Measurements from ENCODE around the gene PPARD. TPM values are rescaled to one million over a fixed set of nuclear protein-coding genes. Genes with fewer than 3 reads are reported as not detected.
"Not testable (repeated sequence)": the region's sequence is repeated elsewhere in the genome, so short reads cannot be mapped to it uniquely, and the experiment has no call there.

Gene PPARD
- total RNA-seq, 1 donor from 2014 or later = 12.6 TPM

DNA sequence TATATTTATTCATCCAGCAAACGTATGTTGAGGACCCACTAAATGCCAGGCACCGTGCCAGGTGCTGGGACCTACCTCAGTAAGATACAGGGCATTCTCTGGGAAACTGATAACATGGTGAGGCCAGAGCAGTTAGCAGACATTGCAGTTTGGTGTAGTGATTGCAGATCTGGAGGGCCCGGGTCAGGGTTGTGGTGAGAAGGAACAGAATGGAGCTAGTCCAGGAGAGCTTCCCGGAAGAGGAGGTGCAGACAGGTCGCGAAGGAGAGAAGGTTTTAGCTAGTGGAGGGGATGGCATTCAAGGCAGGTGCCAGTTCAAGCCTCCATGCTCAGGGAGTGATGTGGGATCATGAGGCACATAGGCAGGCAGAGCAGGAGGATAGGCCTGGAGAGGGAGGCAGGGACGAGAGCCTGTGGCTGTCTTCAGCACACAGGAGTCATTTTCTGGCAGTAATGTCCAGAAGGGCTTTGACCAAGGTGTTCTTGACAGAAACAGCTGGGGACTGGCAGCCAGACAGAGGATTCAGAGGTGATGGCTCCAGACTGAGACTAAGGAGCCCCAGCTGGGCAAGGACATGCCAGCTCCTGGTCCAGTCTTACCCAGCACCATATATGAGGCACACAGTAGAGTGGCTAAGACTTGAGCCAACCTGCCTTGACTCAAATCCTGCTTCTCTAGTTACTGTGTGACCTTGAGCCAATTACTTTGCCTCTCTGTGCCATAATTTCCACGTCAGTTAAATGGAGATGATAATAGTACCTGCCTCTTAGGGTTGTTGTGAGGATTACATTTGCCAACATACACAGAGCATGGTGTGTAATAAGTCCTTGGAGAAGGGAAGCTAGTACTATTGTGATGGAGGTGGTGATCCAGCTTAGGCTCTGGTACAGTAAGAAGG is 61.4 kb downstream of the PPARD start:
- no peak for DNase-seq (ENCODE audit: extremely low read depth, low read depth, low spot score)

DNA sequence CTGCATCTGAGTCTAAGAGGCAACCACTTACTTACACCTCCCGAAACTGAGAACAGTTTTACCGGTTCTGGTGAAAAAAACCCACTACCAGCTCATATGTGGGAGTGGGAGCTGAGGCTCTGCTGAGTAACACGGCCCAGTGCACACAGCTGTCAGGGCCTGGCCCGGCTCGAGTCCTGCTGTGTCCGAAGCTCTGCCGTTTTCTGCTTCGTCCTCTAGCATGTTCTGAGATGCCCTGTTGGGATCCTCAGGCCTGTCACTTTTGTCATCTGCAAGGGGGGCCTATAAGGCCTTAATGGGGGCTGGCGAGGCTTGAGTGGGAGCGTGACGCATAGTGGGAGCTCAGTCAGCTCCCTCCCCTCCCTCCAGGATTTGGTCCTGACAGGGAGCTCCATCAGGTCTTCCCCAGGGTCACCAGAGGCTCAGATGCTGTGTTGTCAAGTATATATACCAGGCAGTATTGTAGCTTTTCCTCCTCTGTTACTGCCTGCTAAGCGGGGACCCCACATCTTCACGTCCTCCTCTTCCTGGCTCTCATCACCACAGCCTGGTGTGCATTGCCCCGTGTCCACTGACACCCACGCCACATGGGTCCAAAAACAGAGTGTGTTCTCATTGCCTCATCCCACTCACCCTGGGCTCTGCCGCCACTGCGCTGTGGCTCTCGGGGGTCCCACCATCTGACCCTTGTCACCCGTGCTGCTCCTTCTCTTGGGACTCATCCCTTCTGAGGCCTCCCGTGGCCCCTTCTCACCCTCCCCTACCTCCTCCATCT is 64.5 kb downstream of the PPARD start:
- no peak for DNase-seq (ENCODE audit: extremely low read depth, low read depth, low spot score)

GRCh38 chr6:35409245-35409644 is 66.9 kb downstream of the PPARD start:
- DNase-seq (ENCODE audit: extremely low read depth, low read depth, low spot score) = no peak

GRCh38 chr6:35410131-35410530 is 67.8 kb downstream of the PPARD start:
- DNase-seq (ENCODE audit: extremely low read depth, low read depth, low spot score) = no peak

DNA sequence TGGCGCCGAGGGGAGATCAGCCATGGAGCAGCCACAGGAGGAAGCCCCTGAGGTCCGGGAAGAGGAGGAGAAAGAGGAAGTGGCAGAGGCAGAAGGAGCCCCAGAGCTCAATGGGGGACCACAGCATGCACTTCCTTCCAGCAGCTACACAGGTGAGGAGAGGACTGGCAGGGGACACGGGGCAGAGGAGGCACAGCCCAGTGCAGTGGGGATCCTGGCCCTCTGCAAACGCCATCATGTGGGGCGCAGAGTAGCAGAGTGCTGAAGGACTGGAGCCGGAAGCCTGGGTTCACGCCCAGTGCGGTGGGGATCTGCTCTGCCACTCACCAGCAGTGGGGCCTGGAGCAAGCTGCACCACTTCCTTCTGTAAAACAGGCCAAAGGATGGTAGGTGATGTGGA is 68.7 kb downstream of the PPARD start:
- DNase-seq (ENCODE audit: extremely low read depth, low read depth, low spot score) = no peak

DNA sequence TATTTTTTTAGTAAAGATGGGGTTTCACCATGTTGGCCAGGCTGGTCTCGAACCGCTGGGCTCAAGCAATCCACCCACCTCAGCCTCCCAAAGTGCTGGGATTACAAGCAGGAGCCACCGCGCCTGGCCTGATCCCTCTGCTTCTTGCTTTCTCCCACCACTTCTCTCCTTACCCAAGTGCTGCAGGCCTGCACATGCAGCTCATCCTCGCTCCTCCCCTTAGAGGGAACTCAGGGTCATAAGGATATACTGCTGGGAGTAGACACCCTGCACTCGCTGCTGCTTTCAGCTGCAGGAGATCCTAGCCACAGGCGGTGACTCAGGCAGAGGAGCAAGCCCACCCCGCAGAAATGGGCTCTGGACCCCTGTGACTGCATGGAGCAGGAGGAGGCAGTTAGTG is 69.7 kb downstream of the PPARD start:
- DNase-seq (ENCODE audit: extremely low read depth, low read depth, low spot score) = no peak

DNA sequence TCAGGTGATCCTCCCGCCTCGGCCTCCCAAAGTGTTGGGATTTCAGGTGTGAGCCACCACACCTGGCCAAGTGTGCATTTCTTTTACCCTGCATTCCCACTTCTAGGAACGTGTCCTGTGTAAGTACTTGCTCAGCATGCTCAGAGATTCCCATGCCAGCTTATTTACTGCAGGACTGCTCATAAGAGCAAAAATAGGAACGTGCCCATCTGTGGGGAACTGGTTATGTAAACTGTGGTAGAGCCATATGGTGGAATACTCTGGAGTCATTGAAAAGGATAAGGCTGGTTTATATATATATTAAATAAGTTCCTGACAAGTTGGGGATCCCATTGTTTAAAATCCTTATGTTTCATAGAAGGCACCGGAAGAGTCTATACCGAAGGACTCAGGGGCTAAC is 71.6 kb downstream of the PPARD start:
- DNase-seq (ENCODE audit: extremely low read depth, low read depth, low spot score) = no peak

DNA sequence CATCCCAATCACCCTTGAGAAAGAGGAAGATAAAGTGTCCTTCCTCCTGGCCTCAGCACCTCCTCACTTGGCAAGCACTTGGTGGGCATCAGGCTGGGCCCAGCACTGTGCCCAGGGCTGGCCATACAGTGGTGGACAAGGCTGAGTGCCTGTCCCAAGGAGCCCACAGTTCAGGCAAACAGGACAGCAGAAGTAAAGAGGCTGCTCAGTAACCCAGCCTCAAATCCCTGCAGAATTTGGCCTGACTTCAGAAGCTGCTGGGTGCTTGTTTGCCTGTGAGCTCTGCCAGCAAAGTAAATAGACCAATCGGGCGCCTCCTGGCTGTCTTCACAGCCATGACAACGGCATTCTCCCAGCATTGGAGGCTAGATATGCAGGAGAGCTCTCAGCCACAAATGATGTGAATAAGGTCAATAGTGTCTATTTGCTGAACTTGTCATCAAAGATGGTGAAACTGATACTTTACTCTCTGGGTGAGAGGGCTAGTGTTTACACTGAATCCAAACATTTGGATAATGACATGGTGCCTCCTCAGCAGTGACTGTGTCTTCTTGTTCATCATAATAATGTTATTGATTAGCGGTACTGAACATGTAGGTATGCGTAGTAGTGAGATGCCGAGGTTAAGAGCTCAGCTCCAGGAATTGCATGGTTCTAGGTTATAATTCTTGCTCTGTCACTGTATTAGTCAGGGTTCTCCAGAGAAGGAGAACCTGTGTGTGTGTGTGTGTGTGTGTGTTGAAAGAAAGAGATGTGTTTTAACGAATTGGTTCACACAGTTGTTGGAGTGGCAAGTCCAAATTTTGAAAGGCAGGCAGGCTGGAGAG is 72.9 kb downstream of the PPARD start:
- no peak for DNase-seq (ENCODE audit: extremely low read depth, low read depth, low spot score)

DNA sequence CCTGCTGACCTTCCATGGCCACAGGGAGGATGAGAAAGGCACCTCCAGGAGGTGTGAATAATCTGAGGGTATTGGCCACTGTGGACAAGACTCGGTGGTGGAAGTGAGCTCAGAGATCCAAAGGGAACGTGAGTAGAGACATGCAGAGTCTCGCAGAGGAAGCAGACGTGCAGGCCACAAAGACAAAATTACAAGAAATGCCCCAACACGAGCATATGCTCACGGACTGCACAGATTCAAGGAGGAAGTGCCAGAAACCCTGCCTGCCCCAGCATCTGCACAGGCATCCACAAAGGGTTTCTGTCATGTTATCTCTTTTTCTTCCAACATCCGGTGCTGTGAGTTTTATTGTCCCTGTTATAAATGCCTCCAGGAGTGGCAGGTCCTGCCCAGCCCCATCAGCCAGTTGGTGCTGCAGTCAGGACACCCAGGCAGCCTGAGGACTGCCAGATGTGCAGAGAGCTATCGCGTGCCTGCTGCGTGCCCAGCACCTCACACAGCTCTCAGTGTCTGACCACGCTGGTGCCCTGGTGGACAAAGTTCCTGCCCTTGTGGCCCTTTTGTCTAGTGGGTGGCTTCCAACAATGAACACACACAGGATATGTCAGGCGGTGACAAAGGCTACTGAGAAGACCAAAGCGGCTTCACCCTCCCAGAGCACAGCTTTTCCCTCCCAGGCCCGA is 75.8 kb downstream of the PPARD start:
- DNase-seq (ENCODE audit: extremely low read depth, low read depth, low spot score) = no peak

DNA sequence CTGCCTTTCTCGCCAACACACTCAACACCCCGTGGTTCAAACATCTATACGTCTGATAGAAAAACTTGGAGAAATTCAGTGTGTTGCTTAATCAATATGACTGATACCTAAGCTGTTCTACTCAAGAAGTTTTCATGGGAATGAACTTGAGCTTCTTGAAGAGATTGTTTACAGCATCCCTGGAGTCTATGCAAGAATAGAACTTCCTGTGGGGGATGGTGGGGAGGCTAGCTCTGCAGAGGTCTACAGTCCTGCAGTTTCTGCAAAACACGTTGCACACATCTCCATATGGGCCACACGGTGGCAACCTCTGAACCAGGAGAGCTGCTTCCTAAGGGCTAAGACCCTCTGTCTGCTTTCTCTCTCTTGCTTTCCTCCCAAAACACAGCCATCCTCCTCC is 77.1 kb downstream of the PPARD start:
- DNase-seq (ENCODE audit: extremely low read depth, low read depth, low spot score) = no peak

GRCh38 chr6:35419961-35420360 is 77.6 kb downstream of the PPARD start:
- no peak for DNase-seq (ENCODE audit: extremely low read depth, low read depth, low spot score)

- peak; percentile 77 for DNase-seq (ENCODE audit: extremely low read depth, low read depth, low spot score)
These were observed 82.9 kb downstream of the PPARD start for GRCh38 chr6:35425284-35425683.

DNA sequence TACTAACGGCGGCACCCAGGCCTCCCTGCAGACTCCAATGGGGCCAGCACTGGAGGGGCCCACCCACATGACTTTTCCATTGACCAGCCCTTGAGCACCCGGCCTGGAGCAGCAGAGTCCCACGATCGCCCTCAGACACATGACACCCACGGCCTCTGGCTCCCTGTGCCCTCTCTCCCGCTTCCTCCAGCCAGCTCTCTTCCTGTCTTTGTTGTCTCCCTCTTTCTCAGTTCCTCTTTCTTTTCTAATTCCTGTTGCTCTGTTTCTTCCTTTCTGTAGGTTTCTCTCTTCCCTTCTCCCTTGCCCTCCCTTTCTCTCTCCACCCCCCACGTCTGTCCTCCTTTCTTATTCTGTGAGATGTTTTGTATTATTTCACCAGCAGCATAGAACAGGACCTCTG is 83.7 kb downstream of the PPARD start:
- DNase-seq (ENCODE audit: extremely low read depth, low read depth, low spot score) = no peak

GRCh38 chr6:35427435-35427834 is 85.1 kb downstream of the PPARD start:
- no peak for DNase-seq (ENCODE audit: extremely low read depth, low read depth, low spot score)

DNA sequence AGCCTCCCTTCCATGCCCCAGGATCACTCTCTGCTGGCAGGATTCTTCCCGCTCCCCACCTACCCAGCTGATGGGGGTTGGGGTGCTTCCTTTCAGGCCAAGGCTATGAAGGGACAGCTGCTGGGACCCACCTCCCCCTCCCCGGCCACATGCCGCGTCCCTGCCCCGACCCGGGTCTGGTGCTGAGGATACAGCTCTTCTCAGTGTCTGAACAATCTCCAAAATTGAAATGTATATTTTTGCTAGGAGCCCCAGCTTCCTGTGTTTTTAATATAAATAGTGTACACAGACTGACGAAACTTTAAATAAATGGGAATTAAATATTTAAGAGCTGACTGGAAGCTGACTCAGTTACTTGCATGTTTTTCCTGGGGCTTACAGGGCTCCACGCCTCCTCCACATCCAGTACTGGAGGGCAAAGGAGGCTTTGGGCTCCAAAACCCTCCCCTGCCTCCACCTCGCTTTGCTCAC is 85.5 kb downstream of the PPARD start:
- DNase-seq (ENCODE audit: extremely low read depth, low read depth, low spot score) = no peak

DNA sequence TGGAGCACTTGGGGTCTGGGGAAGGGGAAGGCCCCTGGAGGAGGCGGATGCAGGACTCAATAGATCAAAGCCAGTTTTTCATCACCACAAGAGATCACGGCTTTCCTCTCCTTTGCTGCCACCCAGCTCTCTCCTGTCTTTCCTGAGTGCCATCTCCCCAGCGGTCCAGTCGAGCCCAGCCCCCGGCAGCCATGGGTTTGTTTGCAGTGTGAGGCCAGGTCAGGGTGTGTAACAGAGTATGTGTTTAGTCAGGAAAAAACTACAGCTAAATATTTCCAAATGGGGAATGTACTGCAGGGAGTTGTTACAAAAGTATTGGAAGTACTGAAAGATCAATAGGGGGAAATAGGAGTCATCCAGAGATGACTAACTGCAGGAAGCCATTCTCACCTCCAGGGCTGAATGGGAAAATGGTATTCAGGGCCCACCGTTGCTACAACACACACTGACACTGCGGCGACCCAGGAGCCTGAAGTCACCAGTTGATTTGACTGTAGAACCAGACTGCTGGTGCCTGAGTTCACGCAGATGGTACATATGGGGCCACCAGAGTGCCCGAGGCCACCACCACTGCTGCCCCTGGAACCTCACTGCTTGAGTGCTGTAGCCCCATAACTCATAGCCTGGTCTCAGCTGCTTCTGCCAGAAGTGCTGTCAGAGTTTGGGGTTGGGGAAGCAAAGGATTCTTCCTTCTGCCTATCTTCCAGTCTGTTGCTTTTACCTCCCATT is 86.2 kb downstream of the PPARD start:
- no peak for DNase-seq (ENCODE audit: extremely low read depth, low read depth, low spot score)

DNA sequence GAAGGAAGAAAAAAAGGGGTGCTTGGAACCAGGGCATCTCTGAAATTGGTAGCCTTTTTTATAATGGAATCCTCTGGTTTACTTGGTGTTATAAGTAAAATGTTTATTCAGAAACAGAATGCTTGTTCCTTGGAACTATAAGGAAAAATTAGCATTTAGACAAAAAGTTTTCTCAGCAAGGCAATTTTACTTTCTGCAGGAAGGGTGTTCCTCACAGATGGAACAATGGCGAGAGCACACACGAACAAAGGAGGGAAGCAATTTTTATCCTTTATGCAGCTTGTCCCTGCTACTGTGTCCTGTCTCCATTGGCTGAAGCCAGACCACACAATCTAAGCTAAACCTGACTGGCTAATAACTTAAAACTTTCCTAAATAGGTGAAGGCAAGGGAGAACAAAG is 87.1 kb downstream of the PPARD start:
- DNase-seq (ENCODE audit: extremely low read depth, low read depth, low spot score) = no peak

DNA sequence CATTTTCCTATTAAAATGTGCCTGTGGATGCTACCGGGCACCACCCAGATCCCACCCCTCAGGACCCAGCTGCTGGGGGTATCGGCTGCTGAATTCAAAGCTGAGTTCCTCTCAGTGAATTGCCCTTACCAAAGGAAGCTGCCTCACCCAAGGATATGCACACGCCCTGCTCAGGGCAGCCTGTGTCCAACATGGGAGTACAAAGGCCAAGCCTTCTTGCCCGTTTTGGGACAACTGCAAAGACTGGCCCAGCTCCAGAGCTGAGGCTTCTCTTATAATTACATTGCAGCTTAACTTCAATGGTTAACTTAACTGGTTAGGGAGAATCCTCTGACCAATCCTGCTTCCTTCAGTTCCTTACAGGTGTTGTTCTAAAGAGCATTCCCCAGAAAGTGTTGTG is 89.9 kb downstream of the PPARD start:
- DNase-seq (ENCODE audit: extremely low read depth, low read depth, low spot score) = no peak

DNA sequence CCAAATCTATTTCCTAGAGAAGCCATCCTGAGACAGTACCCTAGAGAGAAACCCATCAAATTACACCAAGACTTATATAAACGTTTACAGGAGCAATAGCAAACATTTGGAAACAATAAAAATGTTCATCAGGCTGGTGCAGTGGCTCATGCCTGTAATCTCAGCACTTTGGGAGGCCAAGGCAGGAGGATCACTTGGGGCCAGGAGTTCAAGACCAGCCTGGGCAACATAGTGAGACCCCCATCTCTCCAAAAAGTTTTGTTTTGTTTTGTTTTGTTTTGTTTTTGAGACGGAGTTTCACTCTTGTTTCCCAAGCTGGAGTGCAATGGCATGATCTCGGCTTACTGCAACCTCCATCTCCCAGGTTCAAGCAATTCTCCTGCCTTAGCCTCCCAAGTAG is 90.3 kb downstream of the PPARD start:
- DNase-seq (ENCODE audit: extremely low read depth, low read depth, low spot score) = not testable (repeated sequence)

Data from glomerular endothelial cell (primary cell).